IPS-NIHi7 (cell line): Measurements from ENCODE around the gene PCDH17.

Experiments used
- DNase-seq: peaks from one replicate; pipeline ENCODE4 v3.0.0; 2012; ENCODE audit warnings: mixed read lengths; ENCODE audit errors: extremely low spot score

PCDH17 gene

GRCh38 chr13:57739089-57739488, 107.5 kb downstream of the PCDH17 start:
- DNase-seq, result no peak

DNA sequence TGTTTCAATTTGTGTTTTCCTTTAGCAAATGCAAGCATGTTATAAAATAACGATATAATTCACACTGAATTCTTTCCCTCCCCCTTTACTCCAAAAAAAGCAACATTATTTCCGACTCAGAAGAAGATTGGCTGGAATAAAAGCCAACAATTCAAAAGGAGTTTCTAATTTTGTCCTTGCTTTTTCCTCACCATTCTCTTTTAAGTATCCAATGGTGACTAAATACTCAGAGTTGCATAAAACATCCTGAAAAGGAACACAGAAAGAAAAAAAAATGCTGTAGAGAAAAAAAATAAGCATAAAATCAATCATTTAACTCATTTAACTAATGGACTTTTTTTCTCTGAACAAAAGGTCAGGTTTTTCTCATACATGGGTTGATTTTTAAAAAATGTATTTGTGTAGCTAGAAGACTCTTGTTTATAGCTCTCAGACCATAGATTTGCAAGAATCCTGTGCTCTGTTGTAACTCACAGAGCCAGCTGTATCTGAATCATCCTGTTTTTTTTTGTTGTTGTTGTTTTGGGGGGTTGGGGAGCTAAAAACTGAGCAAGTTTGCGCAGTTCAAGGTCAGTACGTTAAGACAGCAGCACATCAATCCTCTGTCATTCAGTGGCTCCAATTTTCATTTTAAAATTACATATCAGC, 108.1 kb downstream of the PCDH17 start:
- DNase-seq, result no peak

DNA sequence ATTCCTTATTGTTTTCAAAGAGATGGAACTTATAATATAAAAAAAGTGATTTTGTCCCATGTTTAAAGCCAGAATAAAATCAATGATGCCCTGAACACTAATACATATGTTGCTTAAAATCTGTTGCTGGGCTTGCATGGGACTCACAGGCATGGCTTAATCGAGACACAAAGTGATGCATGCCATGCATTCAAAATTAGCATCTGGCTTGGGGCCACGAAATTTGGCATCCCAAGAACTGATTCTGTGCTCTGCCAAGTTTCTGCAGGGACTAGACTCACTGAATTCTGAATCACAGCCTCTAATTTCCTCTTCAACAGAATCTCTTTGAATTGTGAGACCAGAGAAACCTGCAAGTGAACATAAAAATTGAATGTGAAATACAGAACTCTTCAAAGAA, 109.2 kb downstream of the PCDH17 start:
- no peak for DNase-seq

DNA sequence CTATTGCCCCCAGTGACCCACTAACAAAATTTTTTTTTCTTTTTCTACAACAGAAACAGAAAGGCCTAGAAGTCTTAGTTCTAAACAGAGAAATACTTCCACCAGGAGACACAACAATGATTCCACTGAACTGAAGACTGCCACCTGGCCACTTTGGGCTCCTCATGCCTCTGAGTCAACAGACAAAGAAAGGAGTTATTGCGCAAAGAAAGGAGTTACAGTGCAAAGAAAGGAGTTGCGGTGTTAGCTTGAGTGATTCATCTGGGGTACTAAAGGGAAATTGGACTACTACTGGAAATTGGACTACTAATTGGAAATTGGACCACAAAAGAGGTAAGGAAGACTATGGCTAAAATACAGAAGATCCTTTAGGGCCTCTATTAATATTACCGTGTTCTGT, 116.6 kb downstream of the PCDH17 start:
- DNase-seq, result no peak

DNA sequence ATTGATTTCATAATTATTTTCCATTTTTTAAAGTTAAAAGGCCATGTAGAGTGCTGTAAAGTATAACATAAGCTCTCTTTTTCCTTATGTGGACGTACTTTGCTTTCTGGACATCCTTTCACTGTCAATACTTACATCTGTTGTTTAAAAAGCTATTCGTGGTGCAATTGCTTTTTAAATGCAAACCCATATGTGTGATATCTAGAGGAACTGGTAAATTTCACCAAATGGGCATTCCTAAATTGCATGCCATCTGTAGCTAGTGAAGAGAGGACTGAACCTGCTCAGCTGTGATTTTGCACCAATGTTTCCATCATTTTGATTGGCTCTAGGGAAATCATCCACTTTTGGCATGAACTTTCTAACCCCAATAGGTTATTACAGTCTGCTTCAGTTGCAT, 129.4 kb downstream of the PCDH17 start:
- no peak for DNase-seq

DNA sequence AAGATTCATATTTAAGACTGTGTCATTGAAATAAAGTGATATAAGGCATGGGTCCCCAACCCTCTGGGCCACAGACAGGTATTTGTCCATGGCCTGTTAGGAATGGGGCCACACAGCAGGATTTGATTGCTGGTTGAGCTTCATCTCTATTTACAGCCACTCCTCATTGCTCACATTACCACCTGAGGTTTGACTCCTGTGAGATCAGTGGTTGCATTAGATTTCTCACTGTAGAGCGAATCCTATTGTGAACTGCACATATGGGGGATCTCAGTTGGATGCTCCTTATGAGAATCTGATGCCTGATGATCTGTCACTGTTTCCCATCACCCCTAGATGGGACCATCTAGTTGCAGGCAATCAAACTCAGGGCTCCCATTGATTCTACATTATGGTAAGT, 132.1 kb downstream of the PCDH17 start:
- no peak for DNase-seq
